ENCODE data around the gene KCTD2. TPM values are rescaled to one million over a fixed set of nuclear protein-coding genes. Genes with fewer than 3 reads are reported as not detected.

The KCTD2 gene
- total and polyA plus RNA-seq, 2 of the 13 experiments (the other 11 are each of a cell fraction or from before 2014, with no cell fraction given): 28.3 to 32.6 TPM

DNA sequence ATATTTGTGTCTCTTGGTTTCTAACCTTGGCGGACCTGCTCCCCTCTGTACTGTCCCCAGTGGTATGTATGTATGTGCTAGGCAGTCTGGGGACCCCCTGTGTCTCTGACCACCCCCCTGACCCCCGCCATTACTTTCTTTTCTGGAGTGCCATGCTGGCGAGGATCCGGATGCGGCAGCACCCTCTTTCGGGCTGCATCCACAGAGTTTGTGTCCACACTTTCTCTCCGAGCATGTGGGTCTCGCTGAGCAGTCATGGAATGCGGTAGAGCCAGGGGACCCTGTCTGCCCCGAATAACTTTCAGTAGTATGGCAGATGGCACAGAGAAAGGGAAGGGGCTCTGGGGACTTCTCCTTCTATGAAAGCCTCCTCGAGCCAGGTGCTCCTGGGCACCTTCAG lies 17.0 kb downstream of the KCTD2 start (continued):
- TF ChIP-seq, protein P1, sequence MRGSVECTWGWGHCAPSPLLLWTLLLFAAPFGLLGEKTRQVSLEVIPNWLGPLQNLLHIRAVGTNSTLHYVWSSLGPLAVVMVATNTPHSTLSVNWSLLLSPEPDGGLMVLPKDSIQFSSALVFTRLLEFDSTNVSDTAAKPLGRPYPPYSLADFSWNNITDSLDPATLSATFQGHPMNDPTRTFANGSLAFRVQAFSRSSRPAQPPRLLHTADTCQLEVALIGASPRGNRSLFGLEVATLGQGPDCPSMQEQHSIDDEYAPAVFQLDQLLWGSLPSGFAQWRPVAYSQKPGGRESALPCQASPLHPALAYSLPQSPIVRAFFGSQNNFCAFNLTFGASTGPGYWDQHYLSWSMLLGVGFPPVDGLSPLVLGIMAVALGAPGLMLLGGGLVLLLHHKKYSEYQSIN (CRISPR knock-in tag; IDR thresholded peaks at IDR 0.05; ENCODE audit: borderline replicate concordance): no peak
- TF ChIP-seq TBL1XR1 (IDR thresholded peaks at IDR 0.05; ENCODE audit: borderline replicate concordance, low read length, partially characterized antibody): no peak
- TF ChIP-seq, protein P2, sequence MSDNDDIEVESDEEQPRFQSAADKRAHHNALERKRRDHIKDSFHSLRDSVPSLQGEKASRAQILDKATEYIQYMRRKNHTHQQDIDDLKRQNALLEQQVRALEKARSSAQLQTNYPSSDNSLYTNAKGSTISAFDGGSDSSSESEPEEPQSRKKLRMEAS (IDR thresholded peaks at IDR 0.05): no peak
- no peak for TF ChIP-seq ZNF749 (CRISPR knock-in tag; IDR thresholded peaks at IDR 0.05; ENCODE audit: borderline replicate concordance)
- TF ChIP-seq, protein P3, sequence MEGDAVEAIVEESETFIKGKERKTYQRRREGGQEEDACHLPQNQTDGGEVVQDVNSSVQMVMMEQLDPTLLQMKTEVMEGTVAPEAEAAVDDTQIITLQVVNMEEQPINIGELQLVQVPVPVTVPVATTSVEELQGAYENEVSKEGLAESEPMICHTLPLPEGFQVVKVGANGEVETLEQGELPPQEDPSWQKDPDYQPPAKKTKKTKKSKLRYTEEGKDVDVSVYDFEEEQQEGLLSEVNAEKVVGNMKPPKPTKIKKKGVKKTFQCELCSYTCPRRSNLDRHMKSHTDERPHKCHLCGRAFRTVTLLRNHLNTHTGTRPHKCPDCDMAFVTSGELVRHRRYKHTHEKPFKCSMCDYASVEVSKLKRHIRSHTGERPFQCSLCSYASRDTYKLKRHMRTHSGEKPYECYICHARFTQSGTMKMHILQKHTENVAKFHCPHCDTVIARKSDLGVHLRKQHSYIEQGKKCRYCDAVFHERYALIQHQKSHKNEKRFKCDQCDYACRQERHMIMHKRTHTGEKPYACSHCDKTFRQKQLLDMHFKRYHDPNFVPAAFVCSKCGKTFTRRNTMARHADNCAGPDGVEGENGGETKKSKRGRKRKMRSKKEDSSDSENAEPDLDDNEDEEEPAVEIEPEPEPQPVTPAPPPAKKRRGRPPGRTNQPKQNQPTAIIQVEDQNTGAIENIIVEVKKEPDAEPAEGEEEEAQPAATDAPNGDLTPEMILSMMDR (CRISPR knock-in tag; IDR thresholded peaks at IDR 0.05): no peak
- TF ChIP-seq, protein P4, sequence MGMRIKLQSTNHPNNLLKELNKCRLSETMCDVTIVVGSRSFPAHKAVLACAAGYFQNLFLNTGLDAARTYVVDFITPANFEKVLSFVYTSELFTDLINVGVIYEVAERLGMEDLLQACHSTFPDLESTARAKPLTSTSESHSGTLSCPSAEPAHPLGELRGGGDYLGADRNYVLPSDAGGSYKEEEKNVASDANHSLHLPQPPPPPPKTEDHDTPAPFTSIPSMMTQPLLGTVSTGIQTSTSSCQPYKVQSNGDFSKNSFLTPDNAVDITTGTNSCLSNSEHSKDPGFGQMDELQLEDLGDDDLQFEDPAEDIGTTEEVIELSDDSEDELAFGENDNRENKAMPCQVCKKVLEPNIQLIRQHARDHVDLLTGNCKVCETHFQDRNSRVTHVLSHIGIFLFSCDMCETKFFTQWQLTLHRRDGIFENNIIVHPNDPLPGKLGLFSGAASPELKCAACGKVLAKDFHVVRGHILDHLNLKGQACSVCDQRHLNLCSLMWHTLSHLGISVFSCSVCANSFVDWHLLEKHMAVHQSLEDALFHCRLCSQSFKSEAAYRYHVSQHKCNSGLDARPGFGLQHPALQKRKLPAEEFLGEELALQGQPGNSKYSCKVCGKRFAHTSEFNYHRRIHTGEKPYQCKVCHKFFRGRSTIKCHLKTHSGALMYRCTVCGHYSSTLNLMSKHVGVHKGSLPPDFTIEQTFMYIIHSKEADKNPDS (CRISPR knock-in tag; IDR thresholded peaks at IDR 0.05): no peak

DNA sequence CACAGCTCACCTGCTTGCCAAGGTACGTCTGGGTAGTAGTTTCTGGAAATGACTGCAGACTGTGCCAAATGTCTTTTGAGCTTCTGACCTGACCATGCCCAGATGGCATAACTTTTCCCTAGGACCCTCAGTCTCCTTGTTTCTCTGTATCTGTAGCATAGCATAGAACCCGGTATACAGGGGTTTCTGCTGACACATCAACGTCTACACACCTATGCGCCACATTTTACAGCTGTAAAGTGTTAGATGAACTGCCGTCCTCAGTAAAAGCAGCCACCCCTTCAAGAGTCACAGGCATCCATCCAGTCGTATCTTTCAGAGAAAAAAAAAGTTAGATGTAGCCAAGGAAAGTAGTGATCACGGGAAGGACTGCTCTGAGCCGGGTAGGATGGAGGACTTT lies 17.4 kb downstream of the KCTD2 start:
- FAIRE-seq: no peak
- Histone ChIP-seq H3K9ac (ENCODE audit: insufficient read depth, low read depth, low read length) (no peak overlapping the region), H3K27me3 (ENCODE audit: control insufficient read depth in 1 of 2, insufficient read depth in 2 of 2, low read length in 2 of 2) (no peaks in the 10 kb centered on the region), H3K9me3 (ENCODE audit: low read length) (no peaks in the 10 kb centered on the region), H3K79me2 (ENCODE audit: insufficient read depth, low read length) (no peaks in the 10 kb centered on the region), H3K4me1 (ENCODE audit: insufficient read depth, low read length) (0 out of 2 replicates have a peak, but pooled peaks cover 6% of the 10 kb centered on the region), H3K4me3 (replicated peaks in 1 of 3; ENCODE audit: insufficient read depth in 1 of 3, low read depth in 2 of 3, low read length in 3 of 3) (no peak overlapping the region), H3K36me3 (replicated peaks in 1 of 2; ENCODE audit: control insufficient read depth in 1 of 2, insufficient read depth in 2 of 2, low read length in 2 of 2) (peaks cover 24 to 50% of the 10 kb centered on the region in 2 experiments), H2AFZ (ENCODE audit: low read length) (no peak overlapping the region), H4K20me1 (ENCODE audit: insufficient read depth, low read length) (no peaks in the 10 kb centered on the region), H3K27ac (ENCODE audit: extremely low read length, insufficient read depth, low read length) (no peak overlapping the region), H3K4me2 (ENCODE audit: low read depth, low read length) (no peak overlapping the region)
- POLR2A ChIA-PET: no interaction called here
- no peak for DNase-seq (ENCODE audit: low spot score)
- intact Hi-C loops (cut with micrococcal nuclease; ENCODE audit: unreplicated experiment): no loop called here
- CTCF ChIA-PET (ENCODE audit: low intra/inter-chr PET ratio, low total read pairs): interaction anchor here (0.8 kb wide), 1 partner anchor 41 kb away, joined by 3 read pairs; no protein-coding TSS in a partner anchor
- no peak for ATAC-seq
- 96% methylated on average over 8 of the region's 8 CpGs for WGBS (ENCODE audit: low lambda C conversion rate)
- in situ Hi-C loops (cut with HindIII; ENCODE audit: extremely low pct_ligation_motif_present, low pct_unique_long_range_greater_than_20kb): no loop called here
- no TSS peak for BruUV-seq (replicated peaks)
- TF ChIP-seq CHD2 (IDR thresholded peaks at IDR 0.05; ENCODE audit: low read depth, low read length): no peak
- TF ChIP-seq NCOR1 (IDR thresholded peaks at IDR 0.05; ENCODE audit: borderline replicate concordance, low read length): no peak
- peak; percentile 47 to 58; a peak in 2 of 4 replicates for TF ChIP-seq MAFK (conservative IDR thresholded peaks at IDR 0.05 in 1 of 2, IDR thresholded peaks at IDR 0.05 in 1 of 2; ENCODE audit: low read length in 2 of 2)
- TF ChIP-seq PRPF4 (IDR thresholded peaks at IDR 0.05; ENCODE audit: low read depth, low read length, poor library complexity, severe bottlenecking): no peak
- TF ChIP-seq ZNF879 (CRISPR knock-in tag; IDR thresholded peaks at IDR 0.05): no peak
- no peak for TF ChIP-seq CAMTA2 (CRISPR knock-in tag; IDR thresholded peaks at IDR 0.05; ENCODE audit: borderline replicate concordance)
- TF ChIP-seq FOXK1 (CRISPR knock-in tag; IDR thresholded peaks at IDR 0.05; ENCODE audit: borderline replicate concordance, low read depth): no peak
- TF ChIP-seq, protein P5, sequence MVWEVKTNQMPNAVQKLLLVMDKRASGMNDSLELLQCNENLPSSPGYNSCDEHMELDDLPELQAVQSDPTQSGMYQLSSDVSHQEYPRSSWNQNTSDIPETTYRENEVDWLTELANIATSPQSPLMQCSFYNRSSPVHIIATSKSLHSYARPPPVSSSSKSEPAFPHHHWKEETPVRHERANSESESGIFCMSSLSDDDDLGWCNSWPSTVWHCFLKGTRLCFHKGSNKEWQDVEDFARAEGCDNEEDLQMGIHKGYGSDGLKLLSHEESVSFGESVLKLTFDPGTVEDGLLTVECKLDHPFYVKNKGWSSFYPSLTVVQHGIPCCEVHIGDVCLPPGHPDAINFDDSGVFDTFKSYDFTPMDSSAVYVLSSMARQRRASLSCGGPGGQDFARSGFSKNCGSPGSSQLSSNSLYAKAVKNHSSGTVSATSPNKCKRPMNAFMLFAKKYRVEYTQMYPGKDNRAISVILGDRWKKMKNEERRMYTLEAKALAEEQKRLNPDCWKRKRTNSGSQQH (CRISPR knock-in tag; IDR thresholded peaks at IDR 0.05; ENCODE audit: low read depth): no peak
- TF ChIP-seq RFX1 (IDR thresholded peaks at IDR 0.05): no peak
- TF ChIP-seq ZNF766 (CRISPR knock-in tag; IDR thresholded peaks at IDR 0.05; ENCODE audit: borderline replicate concordance): no peak
- TF ChIP-seq MAFF (IDR thresholded peaks at IDR 0.05; ENCODE audit: low read depth, low read length): 0 out of 2 replicates have a peak, but pooled peaks have one; percentile 42

All from HepG2 (cell line).